Inflammatory macrophage treated with lipopolysaccharide for 4 hours (primary cell): ENCODE results near the gene SGCB.
A peak's percentile ranks its signal among the peaks of the same experiment; 100 is the strongest.
"Not testable (repeated sequence)": the region's sequence is repeated elsewhere in the genome, so short reads cannot be mapped to it uniquely, and the experiment has no call there.

Experiments used
- DNase-seq: peaks from one replicate; pipeline ENCODE4 v3.0.0-alpha.2; 2020

SGCB gene, protein sequence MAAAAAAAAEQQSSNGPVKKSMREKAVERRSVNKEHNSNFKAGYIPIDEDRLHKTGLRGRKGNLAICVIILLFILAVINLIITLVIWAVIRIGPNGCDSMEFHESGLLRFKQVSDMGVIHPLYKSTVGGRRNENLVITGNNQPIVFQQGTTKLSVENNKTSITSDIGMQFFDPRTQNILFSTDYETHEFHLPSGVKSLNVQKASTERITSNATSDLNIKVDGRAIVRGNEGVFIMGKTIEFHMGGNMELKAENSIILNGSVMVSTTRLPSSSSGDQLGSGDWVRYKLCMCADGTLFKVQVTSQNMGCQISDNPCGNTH

DNA sequence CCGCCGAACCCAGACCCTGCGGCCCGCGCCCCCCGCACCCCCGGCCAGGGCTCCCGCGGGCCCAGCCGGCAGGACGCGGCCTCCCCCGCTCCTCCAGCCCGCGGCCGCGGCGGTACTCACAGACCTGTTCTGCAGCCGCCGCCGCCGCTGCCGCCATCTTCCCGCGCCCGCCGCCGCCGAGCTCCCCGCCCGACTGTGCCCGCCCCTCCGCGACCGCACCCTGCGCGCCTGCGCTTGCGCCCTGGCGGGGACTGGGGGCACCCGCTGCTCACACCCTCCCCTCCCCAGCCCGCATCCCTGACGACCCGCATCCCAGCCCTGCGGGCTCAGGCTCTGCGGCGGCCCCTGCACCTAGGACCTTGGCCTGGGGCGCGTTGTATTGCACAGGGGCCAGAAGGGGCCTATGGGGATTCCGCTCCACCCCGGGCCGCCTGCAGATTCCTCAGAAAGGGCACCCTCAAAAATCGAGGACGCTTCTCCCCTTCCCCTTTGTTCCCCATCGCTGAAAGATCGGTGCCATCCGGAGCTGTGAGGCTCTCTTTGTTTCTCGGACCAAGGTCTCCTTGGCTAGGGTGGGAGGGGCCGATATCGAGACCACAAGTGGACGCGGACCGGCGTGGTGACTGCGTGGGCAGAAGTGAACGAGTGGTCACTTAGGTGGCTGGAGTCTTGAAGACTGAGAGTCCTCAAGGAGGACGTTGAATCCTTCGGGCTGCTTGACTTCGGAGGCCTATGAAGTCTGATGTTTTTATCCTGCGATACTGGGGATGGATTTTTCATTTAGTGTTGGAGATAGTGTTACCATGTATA lies at the start of gene SGCB:
Gene SGCB (minus strand): TSS at position 197 of the 810 bp plus-strand sequence. CDS start 40 bp downstream, at position 157.
- peak; percentile 21 for DNase-seq

DNA sequence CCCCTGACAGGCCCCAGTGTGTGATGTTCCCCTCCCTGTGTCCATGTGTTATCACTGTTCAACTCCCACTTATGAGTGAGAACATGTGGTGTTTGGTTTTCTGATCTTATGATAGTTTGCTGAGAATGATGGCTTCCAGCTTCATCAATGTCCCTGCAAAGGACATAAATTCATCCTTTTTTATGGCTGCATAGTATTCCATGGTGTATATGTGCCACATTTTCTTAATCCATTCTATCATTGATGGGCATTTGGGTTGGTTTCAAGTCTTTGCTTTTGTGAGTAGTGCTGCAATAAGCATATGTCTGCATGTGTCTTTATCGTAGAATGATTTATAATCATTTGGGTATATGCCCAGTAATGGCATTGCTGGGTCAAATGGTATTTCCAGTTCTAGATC lies 48.3 kb upstream of the SGCB start:
- not testable (repeated sequence) for DNase-seq

DNA sequence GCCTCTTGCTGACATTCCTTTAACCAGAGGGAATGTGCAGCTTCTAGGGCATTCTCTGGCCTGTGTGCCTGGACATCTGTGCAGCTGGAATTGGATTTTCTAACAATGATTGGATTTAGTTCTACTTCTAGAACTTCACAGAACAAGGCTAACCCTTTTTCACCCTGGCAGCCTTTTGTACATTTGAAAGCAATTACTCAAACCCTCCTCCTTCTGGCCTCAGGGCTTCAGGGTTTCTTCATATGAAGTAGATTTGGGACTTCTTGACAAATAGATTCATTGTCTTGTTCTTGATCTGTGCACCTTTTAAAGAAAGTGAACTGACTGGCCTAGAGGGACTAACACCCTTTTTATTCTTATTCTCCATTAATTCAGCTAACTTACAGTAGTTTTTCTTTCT lies 43.1 kb upstream of the SGCB start:
- no peak for DNase-seq

DNA sequence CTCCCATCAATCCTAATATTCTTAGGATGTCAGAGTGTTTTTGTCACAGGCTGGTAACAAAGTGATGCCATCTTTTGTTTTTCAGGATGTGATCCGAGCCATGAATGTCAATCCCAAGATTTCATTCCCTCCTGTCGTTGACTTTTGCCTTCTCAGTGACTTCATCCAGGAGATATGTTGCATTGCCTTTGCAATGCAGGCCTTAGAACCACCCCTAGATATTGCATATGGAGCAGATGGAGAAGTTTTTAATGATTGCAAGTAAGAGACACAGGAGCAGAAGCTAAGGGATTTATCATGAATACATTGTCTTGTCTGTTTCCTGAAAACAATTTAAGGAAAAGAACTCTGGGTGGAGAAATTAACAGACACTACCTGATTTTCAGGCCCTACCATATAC lies 41.6 kb upstream of the SGCB start:
- DNase-seq, result no peak

DNA sequence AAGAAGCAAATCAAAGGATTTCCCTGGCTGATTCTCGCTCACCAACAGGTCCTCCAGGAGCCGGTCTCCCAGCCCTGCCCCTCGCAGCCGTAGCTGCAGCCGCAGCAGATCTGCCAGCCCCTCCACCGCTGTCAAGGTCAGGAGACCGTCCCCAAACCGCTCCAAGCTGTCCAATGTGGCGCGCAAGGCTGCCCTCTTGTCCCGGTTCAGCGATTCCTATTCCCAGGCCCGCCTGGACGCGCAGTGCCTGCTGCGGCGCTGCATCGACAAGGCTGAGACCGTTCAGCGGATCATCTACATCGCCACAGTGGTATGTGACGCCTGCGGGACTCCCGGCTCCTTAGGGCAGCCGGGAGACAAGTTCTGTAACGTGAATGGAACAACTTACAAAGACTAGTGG lies 38.6 kb upstream of the SGCB start:
- no peak for DNase-seq

DNA sequence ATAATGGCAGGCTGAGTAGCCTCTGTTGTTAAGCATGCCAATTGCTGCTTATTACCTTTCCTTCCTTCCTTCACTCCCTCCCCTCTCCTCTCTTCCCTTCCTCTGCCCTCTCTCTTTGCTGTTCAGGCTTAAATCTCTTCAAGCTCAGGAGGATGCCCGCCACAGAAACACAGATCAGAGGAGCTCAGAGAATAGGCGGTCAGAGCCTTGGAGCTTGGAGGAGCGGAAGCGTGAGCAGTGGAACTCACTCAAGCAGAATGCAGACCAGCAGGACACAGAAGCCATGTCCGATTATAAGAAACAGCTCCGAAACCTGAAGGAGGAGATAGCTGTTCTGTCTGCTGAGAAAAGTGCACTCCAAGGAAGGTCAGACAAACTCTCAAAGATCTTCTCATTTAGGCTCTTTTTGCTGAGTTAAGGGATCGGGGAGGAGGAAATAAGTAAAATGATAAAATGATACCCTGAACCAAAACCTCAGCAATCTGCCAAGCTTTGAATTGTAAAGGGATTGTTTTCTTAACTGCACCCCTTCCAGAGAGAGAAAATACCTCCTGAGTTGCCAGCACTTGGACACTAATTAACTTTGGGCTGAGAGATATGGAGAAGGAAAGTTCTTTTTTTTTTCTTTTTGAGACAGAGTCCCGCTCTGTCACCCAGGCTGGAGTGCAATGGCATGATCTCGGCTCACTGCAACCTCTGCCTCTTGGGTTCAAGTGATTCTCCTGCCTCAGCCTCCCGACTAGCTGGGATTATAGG lies 33.9 kb upstream of the SGCB start:
- DNase-seq, result no peak

DNA sequence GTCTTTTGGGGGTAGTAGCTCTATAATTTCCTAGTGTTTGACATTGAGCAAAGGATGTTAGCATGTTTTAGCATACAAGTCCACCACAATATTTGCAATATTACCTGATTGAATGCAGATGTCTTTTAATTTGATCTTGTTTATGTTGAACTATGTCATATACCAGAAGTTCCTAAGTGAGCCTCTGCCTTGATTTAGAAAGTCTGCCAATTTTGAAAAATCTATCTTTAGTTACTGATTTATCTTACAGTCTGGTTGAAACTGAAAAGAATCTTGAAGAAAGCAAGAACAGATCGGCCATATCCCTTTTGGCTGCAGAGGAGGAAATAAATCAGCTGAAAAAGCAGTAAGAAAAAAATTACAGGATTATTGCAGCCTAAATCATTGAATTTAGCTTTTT lies 31.5 kb upstream of the SGCB start:
- DNase-seq, result no peak

DNA sequence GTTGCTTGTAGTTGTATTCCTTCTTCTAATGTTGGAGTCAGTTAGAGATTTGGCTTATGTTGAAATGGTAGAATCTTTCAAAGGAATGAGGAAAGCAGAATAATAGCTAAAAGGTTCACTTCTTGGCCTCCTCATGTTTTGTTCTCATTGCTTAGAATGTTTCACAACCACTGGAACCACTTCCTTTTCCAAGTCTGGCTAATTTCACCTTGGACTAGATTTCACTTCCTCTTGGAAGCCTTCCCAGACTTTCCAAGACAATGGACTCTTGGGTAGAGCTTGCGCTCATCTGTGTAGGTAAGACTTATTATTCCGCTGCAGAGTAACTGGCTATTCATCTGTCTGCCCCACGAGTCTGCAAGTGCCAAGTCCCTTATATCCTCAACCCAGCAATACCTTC lies 21.3 kb upstream of the SGCB start:
- DNase-seq, result peak; percentile 73

DNA sequence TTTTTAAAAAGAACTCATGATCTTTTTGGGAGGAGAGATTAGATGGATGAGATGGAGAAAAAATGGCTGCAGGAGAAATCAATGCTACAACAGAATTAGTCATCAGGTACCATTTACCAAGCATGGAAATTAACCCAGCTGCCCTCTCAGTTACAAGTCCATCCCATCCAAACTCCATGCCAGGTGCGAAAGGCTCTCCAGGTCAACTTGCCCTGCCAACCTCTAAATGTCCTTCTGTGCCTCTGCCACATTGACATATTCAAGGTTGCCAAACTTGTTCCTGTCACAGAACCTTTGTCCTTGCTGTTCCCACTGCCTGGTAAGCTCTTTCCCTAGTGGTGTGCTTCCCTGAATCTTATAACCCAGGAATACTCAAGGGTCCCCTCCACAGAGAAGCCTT lies 20.2 kb upstream of the SGCB start:
- no peak for DNase-seq

DNA sequence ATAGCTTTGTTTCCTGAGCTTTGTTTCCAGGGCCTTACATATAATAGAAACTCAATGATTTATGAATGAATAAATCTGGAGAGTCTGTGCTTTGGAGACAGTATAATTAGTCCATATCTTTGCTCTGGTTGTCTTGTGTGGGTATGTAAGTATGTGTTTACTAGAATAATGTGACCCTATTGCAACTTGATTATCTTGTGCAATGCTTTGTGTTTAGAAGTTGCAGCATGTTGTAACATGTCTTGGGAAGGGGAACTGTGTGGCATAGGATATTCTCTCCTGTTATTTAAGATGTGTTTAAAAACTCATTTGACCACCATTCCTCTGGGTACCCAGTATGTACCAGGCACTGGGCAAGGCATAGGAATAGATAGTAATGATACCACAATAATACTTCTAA lies 19.1 kb upstream of the SGCB start:
- DNase-seq, result peak; percentile 77

DNA sequence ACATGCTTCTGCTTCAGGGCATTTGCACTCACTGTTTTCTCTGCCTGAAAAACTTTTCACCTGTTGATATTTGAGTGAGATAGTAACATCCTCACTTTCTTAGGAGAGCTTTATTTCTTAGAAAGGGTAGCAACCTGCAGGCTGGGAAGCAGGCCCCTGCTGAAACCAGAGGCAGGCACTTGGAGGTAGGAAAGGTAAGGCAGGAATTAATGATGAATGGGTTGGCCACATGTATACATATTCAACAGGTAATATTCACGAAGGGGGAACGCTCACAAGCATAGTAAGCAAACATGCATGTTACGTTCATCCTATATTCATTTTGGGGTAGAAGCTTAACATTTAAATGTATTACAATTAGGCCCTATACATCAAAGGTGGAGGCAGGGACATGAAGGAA lies 16.2 kb upstream of the SGCB start:
- no peak for DNase-seq

DNA sequence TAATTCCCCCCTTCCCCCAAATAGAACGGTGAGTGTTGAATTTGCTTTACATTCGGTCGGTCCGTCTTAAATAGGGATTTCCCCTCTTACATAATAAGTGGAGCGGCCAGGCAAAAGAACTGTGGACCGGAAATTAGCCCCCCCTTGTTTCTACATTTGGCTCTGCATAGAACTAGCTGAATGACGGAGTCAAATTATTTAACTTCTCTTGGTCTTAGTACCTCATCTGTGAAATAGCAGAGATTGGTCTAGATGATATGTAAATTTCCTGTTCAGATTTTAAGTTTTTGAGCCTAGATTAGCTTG lies 14.3 kb upstream of the SGCB start:
- DNase-seq, result peak; percentile 68

DNA sequence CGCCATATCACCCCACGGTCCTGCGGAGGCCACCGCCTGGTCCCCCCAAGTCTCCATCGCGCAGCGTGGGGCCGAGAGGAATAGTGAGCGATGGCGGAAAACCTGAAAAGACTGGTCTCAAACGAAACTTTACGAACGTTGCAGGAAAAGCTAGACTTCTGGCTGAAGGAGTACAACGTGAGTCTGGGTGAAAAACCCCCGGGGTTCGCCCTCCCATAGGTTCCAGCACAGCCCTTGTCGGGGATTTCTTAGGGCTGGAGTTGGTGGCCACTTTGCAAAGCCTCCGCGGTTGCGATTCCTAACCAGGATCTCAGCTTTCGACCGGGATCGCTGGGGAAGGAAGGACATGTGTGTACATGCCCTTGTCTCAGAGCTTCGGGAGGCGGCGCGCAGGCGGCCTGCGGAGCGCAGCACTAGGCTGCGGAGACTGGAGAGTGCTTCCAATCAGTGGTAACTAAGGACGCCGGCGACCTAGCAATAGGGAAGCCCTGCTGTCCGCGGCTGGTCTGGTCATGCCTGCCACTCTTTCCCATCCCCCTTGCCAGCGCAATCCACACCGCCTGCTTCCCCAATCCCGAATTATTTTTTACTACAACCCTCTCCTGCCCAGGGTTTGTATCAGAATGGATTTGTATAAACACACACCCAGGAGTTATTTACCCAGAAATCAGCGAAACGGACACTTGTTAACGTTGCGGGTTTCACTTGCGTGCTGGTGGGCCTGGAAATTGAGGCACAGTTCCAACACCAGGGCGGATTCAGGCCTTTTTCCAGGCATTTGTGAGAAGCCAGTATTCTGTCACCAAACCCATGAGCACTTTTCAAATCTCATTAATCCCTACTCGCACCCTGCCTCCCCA lies 13.7 kb upstream of the SGCB start:
- DNase-seq, result peak; percentile 71

DNA sequence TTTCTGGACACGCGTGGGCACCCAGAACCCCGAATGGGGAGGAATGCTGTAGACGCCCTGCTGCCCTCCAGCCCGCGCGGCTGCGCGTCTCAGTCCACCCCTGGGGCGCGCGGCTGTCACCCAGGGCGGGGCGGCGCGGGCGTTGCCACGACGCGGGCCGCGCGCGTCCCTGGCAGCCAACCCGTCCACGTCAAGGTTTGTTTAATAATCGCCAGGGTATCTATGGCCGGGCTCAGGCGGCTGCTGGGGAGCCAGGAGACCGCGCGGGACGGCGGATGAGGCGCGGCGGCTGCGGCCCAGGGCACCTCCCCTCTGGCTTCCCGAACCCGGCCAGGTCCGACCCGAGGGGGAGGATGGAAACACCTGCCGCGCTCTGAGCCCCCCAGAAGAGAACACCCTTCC lies 13.1 kb upstream of the SGCB start, which contains the start of gene SPATA18:
Gene SPATA18 (plus strand): TSS at position 92 of the 402 bp plus-strand sequence. CDS start 401 bp downstream, outside the sequence.
- peak; percentile 28 for DNase-seq

DNA sequence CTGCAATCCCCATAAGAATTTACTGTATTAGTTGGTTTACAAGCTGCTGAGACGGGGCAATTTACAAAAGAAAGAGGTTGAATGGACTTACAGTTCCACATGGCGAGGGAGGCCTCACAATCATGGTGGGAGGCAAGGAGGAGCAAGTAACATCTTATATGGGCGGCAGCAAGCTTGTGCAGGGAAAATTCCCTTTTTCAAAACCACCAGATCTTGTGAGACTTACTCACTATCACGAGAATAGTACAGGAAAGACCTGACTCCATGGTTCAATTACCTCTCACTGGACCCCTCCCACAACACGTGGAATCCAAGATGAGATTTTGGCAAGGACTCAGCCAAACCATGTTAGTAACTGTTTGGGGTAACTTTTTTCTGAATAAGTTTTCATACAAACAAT lies 11.2 kb upstream of the SGCB start:
- DNase-seq, result peak; percentile 72

DNA sequence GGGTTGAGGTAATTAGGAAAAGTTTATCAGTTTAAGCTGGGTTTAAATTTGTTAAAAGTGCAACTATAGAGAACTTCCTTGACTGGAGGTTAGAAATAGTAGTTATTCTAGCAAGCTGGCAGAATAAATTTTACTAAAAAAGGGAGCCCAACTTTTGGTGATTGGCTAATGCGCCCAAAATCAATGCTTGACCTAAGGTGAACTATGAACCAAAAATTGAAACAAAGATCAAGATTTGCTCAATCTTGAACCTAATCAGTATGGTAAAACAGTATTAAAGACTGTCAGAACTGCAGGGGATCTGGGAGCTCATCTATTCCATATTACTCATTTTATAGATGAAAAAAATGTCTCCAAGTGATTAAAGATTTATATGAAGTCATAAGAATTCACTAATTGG lies 6.9 kb upstream of the SGCB start:
- DNase-seq, result no peak

DNA sequence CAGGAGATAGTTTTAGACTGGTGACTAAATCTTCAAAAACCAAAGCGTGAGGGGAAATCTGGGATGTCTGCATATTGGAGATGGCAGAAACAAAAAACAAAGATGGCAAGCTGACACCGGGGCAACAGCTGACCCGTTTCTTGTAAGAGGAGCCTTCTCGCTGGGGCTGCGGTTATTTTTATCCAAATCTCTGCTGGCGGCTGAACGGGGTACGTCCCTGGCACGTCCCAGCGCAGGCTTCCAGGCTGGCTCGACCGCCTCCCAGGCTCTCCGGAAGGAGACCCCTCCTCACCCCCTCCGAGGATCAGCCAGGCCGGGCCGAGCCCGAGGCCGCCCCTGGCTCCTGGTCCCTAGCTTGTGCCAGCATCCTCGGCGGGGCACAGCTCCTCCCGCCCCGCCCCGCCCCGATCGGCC lies 403 bp downstream of the SGCB start:
- DNase-seq, result no peak

DNA sequence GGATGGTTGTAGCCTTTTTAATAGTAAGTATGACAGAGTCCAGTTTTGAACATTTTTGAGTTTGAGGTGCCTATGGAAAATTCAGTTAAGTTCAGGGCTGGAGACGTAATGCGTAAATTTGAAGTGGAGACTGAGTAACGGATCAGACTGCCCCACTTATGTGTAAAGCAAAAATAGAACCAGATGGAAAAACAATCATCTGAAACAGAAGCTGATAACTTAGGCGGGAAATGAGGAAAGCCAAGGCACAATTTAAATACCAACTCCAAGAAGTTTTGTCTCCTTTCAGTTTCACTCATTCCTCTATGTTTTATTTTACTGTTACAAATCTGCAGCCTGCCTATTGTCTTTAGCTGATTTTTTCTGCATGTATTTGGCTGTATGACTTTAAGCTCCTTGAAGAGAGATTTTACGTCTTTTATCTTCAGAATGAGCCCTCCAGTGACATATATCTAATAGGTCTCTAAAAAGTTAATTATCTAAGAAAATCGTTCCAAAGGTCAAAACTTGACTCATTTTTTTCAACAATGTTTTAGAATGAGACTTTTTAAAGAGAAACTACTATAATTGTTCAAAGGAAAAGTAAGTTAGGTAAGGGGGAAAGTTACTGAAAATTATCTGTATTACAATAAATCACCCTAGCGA lies 1.1 kb downstream of the SGCB start:
- DNase-seq, result no peak

DNA sequence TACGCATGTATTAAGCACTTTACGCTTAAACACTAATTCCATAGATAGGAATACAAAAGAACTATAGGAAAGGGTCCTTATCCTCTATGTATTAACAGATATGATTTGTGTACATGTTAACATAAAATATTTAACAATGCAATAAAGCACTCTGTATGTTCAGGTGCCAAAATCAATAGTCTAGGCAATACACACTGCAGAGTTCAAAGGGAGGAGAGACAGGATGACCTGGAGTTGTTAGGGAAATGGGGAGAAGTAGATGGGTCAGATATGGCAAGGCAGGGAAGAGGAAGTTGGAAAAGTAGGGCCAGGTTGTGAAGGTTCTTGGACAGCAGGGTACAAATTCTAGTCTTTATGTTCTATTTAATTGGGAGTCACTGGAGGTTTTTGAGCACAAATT lies 2.9 kb downstream of the SGCB start:
- DNase-seq, result no peak

DNA sequence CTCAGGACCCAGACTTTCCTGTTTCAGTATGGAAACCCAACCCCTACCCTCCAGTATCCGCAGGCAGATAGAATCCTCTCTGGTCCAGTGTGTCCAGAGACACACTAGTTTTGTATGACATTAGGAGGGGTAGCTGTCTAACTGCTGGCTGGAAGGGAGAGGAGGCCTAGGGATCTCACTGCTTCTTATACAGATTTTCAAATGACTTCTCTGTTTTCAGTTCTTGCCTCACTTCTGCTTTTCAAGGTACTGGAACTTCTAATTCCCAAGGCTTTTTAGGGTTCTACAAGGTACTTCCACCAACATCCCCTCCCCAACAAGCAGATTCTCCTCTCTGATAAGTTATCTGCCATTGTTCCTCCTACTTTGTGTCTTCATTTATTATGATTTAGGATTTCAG lies 6.1 kb downstream of the SGCB start:
- DNase-seq, result peak; percentile 8

DNA sequence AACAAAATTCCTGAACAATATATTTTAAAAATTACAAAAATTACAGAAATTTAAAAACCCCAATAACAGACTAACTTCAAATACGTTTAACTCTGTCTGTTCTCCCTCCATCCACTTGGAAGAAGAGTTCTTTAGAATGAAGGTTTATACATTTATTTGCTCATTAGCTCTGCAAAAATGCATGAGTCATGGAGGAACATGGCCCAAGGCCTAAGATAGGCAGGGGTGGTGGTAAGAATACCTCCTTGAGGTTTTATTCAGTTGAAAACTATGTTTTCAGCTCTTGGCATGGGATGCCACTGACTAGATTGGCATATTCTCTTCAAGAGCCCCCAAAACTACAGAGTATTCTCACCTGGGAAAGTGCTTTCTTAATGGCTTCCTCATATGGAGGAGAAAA lies 9.1 kb downstream of the SGCB start:
- DNase-seq, result no peak
